ENCODE measurements around the gene KLHL5. TPM values are rescaled to one million over a fixed set of nuclear protein-coding genes. Genes with fewer than 3 reads are reported as not detected.

KLHL5 gene
- total and polyA plus RNA-seq, 9 of the 15 experiments (the other 6 are each of a cell fraction or from before 2014, with no cell fraction given): 8.0 to 30.8 (median 22.1) TPM

DNA sequence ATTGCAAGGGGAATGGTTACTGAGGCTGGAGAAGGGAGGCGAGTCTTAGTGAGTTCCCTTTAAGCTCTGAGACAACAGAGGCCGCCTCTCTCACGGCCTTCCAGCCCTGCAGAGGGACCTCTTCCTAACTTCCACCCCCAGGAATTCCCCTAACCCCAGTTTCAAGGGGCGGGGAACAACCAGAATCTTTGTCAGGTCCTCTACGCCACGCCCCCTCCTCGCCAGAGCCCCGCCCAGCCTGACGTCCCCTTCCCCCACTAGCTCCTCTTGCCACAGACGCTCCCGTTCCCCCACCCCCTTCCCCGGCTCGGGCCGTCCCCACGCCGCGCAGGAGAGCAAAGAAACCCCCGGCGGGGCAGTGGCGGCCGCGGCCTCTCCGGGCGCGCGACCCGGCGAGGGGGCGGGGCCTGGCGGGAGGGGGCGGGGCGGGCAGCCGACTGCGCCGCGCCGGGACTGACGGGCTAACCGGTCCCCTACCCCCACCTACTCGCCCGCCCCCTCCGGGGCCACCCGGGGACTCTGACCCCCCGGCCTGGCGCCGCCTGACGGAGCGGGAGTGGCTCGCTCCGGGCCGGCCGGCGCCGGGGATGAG lies 17.6 kb upstream of the KLHL5 start (continued):
- TF ChIP-seq PML (IDR thresholded peaks at IDR 0.05; ENCODE audit: low read length): no peak
- TF ChIP-seq TFE3 (CRISPR knock-in tag; IDR thresholded peaks at IDR 0.05): no peak
- no peak for TF ChIP-seq BRD9 (IDR thresholded peaks at IDR 0.05; ENCODE audit: low read depth, partially characterized antibody)
- TF ChIP-seq CC2D1A (IDR thresholded peaks at IDR 0.05): no peak
- no peak for TF ChIP-seq RBM15 (IDR thresholded peaks at IDR 0.05; ENCODE audit: insufficient read depth, low read length)
- no peak for TF ChIP-seq ZNF140 (CRISPR knock-in tag; IDR thresholded peaks at IDR 0.05)
- TF ChIP-seq, protein P1, sequence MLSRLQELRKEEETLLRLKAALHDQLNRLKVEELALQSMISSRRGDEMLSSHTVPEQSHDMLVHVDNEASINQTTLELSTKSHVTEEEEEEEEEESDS (CRISPR knock-in tag; IDR thresholded peaks at IDR 0.05): no peak
- no peak for TF ChIP-seq ZNF224 (CRISPR knock-in tag; IDR thresholded peaks at IDR 0.05)
- no peak for TF ChIP-seq PHF8 (IDR thresholded peaks at IDR 0.05; ENCODE audit: borderline replicate concordance, low read length)
- no peak for TF ChIP-seq ID3 (CRISPR knock-in tag; IDR thresholded peaks at IDR 0.05)
- no peak for TF ChIP-seq ID3 (tag; IDR thresholded peaks at IDR 0.05)
- no peak for TF ChIP-seq CHD1 (IDR thresholded peaks at IDR 0.05; ENCODE audit: low read length)
- TF ChIP-seq, protein P2, sequence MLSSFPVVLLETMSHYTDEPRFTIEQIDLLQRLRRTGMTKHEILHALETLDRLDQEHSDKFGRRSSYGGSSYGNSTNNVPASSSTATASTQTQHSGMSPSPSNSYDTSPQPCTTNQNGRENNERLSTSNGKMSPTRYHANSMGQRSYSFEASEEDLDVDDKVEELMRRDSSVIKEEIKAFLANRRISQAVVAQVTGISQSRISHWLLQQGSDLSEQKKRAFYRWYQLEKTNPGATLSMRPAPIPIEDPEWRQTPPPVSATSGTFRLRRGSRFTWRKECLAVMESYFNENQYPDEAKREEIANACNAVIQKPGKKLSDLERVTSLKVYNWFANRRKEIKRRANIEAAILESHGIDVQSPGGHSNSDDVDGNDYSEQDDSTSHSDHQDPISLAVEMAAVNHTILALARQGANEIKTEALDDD (IDR thresholded peaks at IDR 0.05): peak; percentile 64
- no peak for TF ChIP-seq USF2 (CRISPR knock-in tag; IDR thresholded peaks at IDR 0.05)
- no peak for TF ChIP-seq FUS (optimal IDR thresholded peaks at IDR 0.05; ENCODE audit: low read depth, low read length)
- no peak for TF ChIP-seq THRAP3 (IDR thresholded peaks at IDR 0.05; ENCODE audit: borderline replicate concordance)
- TF ChIP-seq GTF3C2 (IDR thresholded peaks at IDR 0.05; ENCODE audit: borderline replicate concordance, extremely low read depth, insufficient read length): no peak
- peak in 1 of 2 experiments; percentile 20; a peak in 1 of 4 replicates for TF ChIP-seq RAD21 (CRISPR knock-in tag; conservative IDR thresholded peaks at IDR 0.05 in 1 of 2, IDR thresholded peaks at IDR 0.05 in 1 of 2)
- no peak for TF ChIP-seq EHMT2 (IDR thresholded peaks at IDR 0.05)
- no peak for TF ChIP-seq ZNF431 (CRISPR knock-in tag; IDR thresholded peaks at IDR 0.05)
- TF ChIP-seq ADNP (tag; IDR thresholded peaks at IDR 0.05): no peak
